ENCODE data around the gene ITFG1. TPM values are rescaled to one million over a fixed set of nuclear protein-coding genes. Genes with fewer than 3 reads are reported as not detected.
"Not testable (repeated sequence)": the region's sequence is repeated elsewhere in the genome, so short reads cannot be mapped to it uniquely, and the experiment has no call there.

Gene ITFG1
- total and polyA plus RNA-seq, 3 donors from 2014 or later = 94.7 to 130 (median 121) TPM

DNA sequence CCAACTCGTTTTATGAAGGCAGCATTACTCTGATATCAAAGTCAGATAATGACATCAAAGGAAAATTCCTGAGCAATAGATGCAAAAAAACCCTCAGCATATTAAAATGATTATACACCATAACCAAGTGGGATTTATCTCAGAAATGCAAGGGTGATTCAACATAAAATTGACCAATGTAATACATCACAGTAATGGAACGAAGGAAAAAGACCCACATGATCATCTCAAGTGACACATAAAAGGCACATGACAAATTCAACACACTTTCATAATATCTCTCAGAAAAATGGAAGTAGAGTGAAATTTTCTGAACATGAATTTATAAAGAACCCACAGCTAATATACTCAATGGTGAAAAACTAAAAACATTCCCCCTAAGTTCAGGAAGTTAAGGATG, 118.8 kb downstream of the ITFG1 start:
- DNase-seq = no peak
- intact Hi-C loops (cut with DNase I; ENCODE audit: low total_unique reads) = no loop called here
- no peak for TF ChIP-seq POLR2A (IDR thresholded peaks at IDR 0.05)
- TF ChIP-seq, protein P1, sequence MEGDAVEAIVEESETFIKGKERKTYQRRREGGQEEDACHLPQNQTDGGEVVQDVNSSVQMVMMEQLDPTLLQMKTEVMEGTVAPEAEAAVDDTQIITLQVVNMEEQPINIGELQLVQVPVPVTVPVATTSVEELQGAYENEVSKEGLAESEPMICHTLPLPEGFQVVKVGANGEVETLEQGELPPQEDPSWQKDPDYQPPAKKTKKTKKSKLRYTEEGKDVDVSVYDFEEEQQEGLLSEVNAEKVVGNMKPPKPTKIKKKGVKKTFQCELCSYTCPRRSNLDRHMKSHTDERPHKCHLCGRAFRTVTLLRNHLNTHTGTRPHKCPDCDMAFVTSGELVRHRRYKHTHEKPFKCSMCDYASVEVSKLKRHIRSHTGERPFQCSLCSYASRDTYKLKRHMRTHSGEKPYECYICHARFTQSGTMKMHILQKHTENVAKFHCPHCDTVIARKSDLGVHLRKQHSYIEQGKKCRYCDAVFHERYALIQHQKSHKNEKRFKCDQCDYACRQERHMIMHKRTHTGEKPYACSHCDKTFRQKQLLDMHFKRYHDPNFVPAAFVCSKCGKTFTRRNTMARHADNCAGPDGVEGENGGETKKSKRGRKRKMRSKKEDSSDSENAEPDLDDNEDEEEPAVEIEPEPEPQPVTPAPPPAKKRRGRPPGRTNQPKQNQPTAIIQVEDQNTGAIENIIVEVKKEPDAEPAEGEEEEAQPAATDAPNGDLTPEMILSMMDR (IDR thresholded peaks at IDR 0.05) = no peak
- Histone ChIP-seq H3K4me1 (no peaks in the 10 kb centered on the region), H3K27ac (no peak overlapping the region), H3K4me3 (no peak overlapping the region), H3K36me3 (ENCODE audit: low read depth, missing control alignments) (no peaks in the 10 kb centered on the region), H3K9me3 (no peaks in the 10 kb centered on the region), H3K27me3 (no peaks in the 10 kb centered on the region)
- 75 to 78% methylated on average over 2 of the region's 2 CpGs for WGBS, 2 donors

DNA sequence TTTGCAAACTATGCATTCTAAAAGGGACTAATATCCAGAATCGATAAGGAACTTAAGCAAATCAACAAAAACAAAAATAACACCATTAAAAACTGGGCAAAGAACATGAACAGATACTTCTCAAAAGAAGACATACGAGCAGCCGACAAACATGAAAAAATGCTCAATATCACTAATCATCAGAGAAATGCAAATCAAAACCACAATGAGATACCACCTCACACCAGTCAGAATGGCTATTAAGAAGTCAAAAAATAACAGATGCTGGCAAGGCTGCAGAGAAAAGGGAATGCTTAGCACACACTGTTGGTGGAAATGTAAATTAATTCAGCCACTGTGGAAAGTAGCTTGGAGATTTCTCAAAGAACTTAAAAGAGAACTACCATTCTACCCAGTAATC, 130.3 kb downstream of the ITFG1 start:
- not testable (repeated sequence) for H3K36me3 ChIP-seq (ENCODE audit: low read depth, missing control alignments); H3K4me1 ChIP-seq

DNA sequence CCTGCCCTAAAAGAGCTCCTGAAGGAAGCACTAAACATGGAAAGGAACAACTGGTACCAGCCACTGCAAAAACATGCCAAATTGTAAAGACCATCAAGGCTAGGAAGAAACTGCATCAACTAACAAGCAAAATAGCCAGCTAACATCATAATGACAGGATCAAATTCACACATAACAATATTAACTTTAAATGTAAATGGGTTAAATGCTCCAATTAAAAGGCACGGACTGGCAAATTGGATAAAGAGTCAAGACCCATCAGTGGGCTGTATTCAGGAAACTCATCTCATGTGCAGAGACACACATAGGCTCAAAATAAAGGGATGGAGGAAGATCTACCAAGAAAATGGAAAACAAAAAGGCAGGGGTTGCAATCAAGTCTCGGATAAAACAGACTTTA, 136.6 kb downstream of the ITFG1 start:
- H3K36me3 ChIP-seq (ENCODE audit: low read depth, missing control alignments); H3K9me3 ChIP-seq; H3K4me3 ChIP-seq; DNase-seq; H3K4me1 ChIP-seq; H3K27me3 ChIP-seq; H3K27ac ChIP-seq; intact Hi-C loops (cut with DNase I; ENCODE audit: low total_unique reads): not testable (repeated sequence)
- 87 to 94% methylated on average over 2 of the region's 2 CpGs for WGBS, 2 donors

More for the DNA sequence above, 130.3 kb downstream of the ITFG1 start:
- 96 to 97% methylated on average over 3 of the region's 3 CpGs for WGBS, 2 donors
- intact Hi-C loops (cut with DNase I; ENCODE audit: low total_unique reads); H3K4me3 ChIP-seq; H3K27ac ChIP-seq; H3K9me3 ChIP-seq; H3K27me3 ChIP-seq; DNase-seq: not testable (repeated sequence)

DNA sequence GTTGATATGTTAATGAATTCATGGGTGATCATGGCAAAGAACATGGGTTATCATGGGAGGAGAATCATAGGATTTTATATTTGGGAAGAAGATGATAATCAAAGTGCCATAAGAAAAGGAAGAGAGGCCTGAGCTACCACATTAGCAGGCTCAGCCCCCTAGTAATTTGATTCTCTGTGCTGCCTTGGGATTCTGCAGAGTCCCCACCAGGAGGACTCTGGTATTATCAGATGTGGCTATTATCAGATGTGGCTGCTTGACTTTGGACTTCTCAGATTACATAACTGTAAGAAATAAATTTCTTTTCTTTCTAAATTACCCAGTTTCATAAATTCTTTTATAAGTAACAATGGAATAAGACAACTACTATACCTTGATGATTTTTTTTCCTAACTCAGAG, 137.6 kb downstream of the ITFG1 start:
- no peaks in the 10 kb centered on the region for H3K4me1 ChIP-seq
- intact Hi-C loops (cut with DNase I; ENCODE audit: low total_unique reads) = no loop called here
- no peaks in the 10 kb centered on the region for H3K36me3 ChIP-seq (ENCODE audit: low read depth, missing control alignments)
- H3K27ac ChIP-seq = no peak overlapping the region
- no peak for TF ChIP-seq POLR2A (IDR thresholded peaks at IDR 0.05)
- TF ChIP-seq, protein P1 (IDR thresholded peaks at IDR 0.05) = no peak
- H3K27me3 ChIP-seq = no peaks in the 10 kb centered on the region
- no peak for DNase-seq
- H3K4me3 ChIP-seq = no peak overlapping the region
- no peaks in the 10 kb centered on the region for H3K9me3 ChIP-seq

DNA sequence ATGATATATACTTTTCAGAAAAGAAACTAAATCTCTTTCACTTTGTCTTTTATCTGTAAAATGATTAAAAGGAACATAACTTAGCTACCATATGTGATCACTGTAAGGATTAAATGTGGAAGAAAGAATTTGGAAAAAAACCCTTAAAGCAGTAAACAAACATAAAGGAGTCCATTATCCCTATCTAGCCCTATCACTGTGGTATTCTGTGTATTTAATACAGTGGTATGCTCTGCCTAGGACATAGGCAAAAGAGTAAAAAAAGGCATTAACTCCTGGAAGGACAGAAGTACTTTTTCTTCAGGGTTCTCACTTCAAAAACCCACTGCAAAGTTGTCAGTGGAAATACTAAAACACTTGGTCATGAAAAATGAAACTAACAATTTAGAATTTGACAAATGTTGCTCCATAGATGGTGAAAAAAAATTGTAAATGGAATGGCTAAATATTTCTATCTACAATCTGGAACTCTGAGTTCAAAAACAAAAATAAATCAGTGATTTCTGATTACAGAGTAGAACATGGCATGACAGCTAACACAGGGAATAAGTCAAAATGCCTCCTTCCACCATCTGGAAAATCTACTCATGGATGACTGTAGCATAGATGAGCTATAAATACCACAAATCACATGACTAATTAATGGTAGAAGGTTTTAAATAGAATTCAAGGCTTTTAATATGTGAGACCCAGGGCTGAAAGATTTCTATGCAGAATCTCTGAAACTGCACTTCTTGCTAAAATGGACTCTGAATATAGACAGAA, 140.1 kb downstream of the ITFG1 start:
- no peaks in the 10 kb centered on the region for H3K36me3 ChIP-seq (ENCODE audit: low read depth, missing control alignments)
- no peaks in the 10 kb centered on the region for H3K27me3 ChIP-seq
- no peak for DNase-seq
- no peak overlapping the region for H3K27ac ChIP-seq
- H3K4me3 ChIP-seq = no peak overlapping the region
- H3K9me3 ChIP-seq = no peaks in the 10 kb centered on the region
- TF ChIP-seq POLR2A (IDR thresholded peaks at IDR 0.05) = no peak
- TF ChIP-seq, protein P1 (IDR thresholded peaks at IDR 0.05) = no peak
- intact Hi-C loops (cut with DNase I; ENCODE audit: low total_unique reads) = no loop called here
- no peaks in the 10 kb centered on the region for H3K4me1 ChIP-seq

All from testis (tissue), 3 donors.